AG09319 (cell line): ENCODE data around the gene CHST12.

Source experiments
- DNase-seq: peaks from one replicate; pipeline ENCODE4 v3.0.0-alpha.2; 2010; ENCODE audit warnings: low read depth; ENCODE audit errors: extremely low read depth
- CTCF ChIP-seq: IDR thresholded peaks from 2 replicates; pipeline ENCODE4 v1.5.1; 2011; ENCODE audit warnings: low read depth, mild to moderate bottlenecking, inconsistent platforms, low read length, moderate library complexity

Gene CHST12

DNA sequence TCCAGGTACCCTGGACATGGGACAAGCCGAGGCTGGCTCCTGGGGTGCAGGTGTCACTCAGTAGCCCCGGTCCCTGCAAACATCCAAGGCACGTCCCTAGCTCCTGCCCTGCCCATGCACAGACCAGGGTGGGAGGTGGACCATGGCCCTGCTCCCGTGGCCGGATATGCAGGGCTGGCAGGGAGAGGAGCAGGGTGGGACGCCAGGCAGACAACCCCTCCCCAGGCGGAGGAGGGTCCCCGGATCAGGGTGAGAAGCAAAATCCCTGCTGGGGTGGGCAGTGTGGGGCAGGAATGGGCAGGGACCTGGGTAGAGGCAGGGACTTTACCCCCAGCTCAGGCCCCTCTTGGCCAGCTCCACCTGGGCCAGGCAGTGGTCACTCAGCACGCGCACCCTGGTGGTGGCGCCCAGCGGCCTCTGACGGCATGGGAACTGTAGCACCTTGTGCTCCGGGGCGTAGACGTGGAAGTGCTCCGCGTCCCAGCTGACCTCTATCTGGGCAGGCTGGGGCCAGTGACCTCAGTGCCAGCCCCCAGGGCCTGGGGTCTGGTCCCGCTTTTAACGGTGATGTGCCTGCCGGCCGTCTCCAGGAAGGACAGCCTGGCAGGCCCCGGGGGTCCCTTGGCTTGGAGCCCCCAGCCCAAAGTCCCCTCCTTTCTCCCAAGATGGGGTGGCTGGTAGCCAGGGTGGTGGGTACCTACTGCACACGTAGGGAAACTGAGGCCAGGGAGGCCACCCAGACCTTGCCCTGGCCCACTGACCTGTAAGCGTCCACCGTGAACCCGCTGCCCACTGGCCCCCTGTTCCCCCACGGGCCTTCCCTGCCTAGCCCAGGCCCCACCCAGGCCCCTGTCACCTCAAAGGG lies 71.6 kb downstream of the CHST12 start:
- DNase-seq: no peak
- no peak for TF ChIP-seq CTCF

DNA sequence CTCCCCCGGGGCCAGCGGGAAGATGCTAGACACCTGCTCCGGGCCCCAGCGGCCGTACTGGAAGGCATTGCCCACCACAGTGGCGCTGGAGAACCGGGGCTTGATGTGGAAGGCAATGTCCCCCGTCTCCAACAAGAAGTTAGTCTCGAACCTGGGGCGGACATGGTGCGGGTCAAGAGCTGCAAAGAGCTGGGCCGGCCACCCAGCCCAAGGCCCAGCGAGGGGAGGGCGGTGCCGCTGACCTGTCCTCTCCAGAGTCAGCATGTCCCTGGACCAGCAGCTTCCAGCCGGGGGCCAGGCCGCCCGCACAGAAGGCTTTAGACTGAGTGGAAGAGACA lies 72.2 kb downstream of the CHST12 start:
- TF ChIP-seq CTCF: no peak
- no peak for DNase-seq

DNA sequence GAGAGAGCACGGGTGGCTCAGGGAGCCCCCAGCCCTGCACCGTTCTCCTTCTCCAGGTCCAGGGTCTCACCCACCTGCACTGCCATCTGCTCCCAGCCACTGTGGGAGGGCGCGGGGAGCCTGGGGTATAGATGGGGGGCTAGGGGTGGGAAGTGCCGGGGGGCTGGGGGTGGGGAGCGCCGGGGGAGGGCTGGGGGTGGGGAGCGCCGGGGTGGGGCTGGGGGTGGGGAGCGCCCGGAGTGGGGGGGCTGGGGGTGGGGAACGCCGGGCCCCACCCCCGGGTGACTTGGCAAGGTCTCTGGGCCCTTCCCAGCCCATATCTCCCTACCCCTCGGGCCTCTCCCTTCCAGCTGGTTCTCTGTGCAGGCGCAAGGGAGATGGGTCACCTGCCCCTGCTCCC lies 72.9 kb downstream of the CHST12 start, which contains the start of gene GRIFIN:
GRIFIN (minus strand) TSS at position 101 of the 400 bp plus-strand sequence; CDS start at position 86, 15 bp downstream.
- DNase-seq: no peak
- TF ChIP-seq CTCF: no peak

- DNase-seq: no peak
- no peak for TF ChIP-seq CTCF
These were observed 73.5 kb downstream of the CHST12 start for GRCh38 chr7:2476776-2477446.

GRCh38 chr7:2477447-2478398 lies 74.3 kb downstream of the CHST12 start:
- peak; percentile 86 for TF ChIP-seq CTCF

GRCh38 chr7:2478399-2478785 lies 75.0 kb downstream of the CHST12 start:
- TF ChIP-seq CTCF: no peak
- no peak for DNase-seq

More at GRCh38 chr7:2477447-2478398, 74.3 kb downstream of the CHST12 start:
- no peak for DNase-seq
